IMR-90 (cell line): Measurements from ENCODE around the gene TACC3. TPM values are rescaled to one million over a fixed set of nuclear protein-coding genes. Genes with fewer than 3 reads are reported as not detected.
A peak's percentile ranks its signal among the peaks of the same experiment; 100 is the strongest.

ENCODE experiments used
- ATAC-seq: fragments of 200-7000 bp; cut with Tn5 transposase; 2 replicates; pipeline ENCODE4 v1.9.1; 2020; ENCODE audit warnings: low read depth, mild to moderate bottlenecking, moderate library complexity
- BruUV-seq: library from RNA; stranded (reverse); fragments of 400-500 nt; replicated peaks from 2 replicates; lab custom pipeline; 2021; lab: Mats Ljungman, UMichigan
- CTCF ChIA-PET: fragments of 300-600 bp; formaldehyde crosslinking; extraction: SDS; loops from one replicate; lab custom pipeline; 2021; ENCODE audit warnings: antibody characterized with exemption; lab: Yijun Ruan, JAX
- POLR2A ChIA-PET: fragments of 300-600 bp; sonication (Branson Sonifier 250); formaldehyde crosslinking; loops from one replicate; lab custom pipeline; 2022; ENCODE audit warnings: antibody characterized with exemption; ENCODE audit not compliant: unreplicated experiment; lab: Charles Lee
- DNase-seq: peaks from one replicate; pipeline ENCODE4 v3.0.0; 2013
- H2AFZ ChIP-seq: replicated peaks from 2 replicates; pipeline ENCODE3; 2013; ENCODE audit warnings: low read length, mild to moderate bottlenecking; ENCODE audit not compliant: poor library complexity
- H2AK5ac ChIP-seq: 2 replicates; pipeline ENCODE4 v1.6.1; 2013; ENCODE audit warnings: low read depth, low read length, inconsistent platforms
- H2AK9ac ChIP-seq: replicated peaks from 2 replicates; pipeline ENCODE3; 2013; ENCODE audit warnings: mild to moderate bottlenecking, low read depth, low read length, moderate library complexity; ENCODE audit not compliant: poor library complexity
- H2BK120ac ChIP-seq: 2 replicates; pipeline ENCODE4 v1.6.1; 2013; ENCODE audit warnings: low read depth, low read length, inconsistent platforms
- H2BK15ac ChIP-seq: 3 replicates; pipeline ENCODE4 v1.6.1; 2013; ENCODE audit warnings: low read depth, low read length, inconsistent platforms
- H2BK20ac ChIP-seq: 2 replicates; pipeline ENCODE4 v1.6.1; 2013; ENCODE audit warnings: low read depth, mild to moderate bottlenecking, inconsistent platforms, low read length, moderate library complexity
- H2BK5ac ChIP-seq: 2 replicates; pipeline ENCODE4 v1.6.1; 2013; ENCODE audit warnings: mild to moderate bottlenecking, low read depth, low read length, inconsistent platforms; ENCODE audit not compliant: poor library complexity, severe bottlenecking
- H3K14ac ChIP-seq: replicated peaks from 2 replicates; pipeline ENCODE4 v1.6.1; 2013; ENCODE audit warnings: low read depth, low read length, inconsistent platforms
- H3K18ac ChIP-seq: 2 replicates; pipeline ENCODE4 v1.6.1; 2013; ENCODE audit warnings: low read depth, low read length, control low read depth
- H3K23ac ChIP-seq: 2 replicates; pipeline ENCODE4 v1.6.1; 2013; ENCODE audit warnings: low read depth, low read length, inconsistent platforms
- H3K27ac ChIP-seq: 2 replicates; pipeline ENCODE4 v1.5.1; 2013; ENCODE audit warnings: mild to moderate bottlenecking, control low read depth, low read length; ENCODE audit not compliant: insufficient read depth
- H3K27me3 ChIP-seq: 2 replicates; pipeline ENCODE4 v1.6.1; 2013; ENCODE audit warnings: low read length; ENCODE audit not compliant: control insufficient read depth, insufficient read depth
- H3K36me3 ChIP-seq: 2 replicates; pipeline ENCODE4 v1.6.1; 2013; ENCODE audit warnings: low read length, mixed read lengths; ENCODE audit not compliant: control insufficient read depth, insufficient read depth
- H3K4ac ChIP-seq: 2 replicates; pipeline ENCODE4 v1.6.1; 2013; ENCODE audit warnings: low read depth, low read length, inconsistent platforms
- H3K4me1 ChIP-seq: 2 replicates; pipeline ENCODE4 v1.6.1; 2013; ENCODE audit warnings: low read length, mixed read lengths; ENCODE audit not compliant: control insufficient read depth, insufficient read depth
- H3K4me2 ChIP-seq: 2 replicates; pipeline ENCODE4 v1.6.1; 2013; ENCODE audit warnings: low read depth, mild to moderate bottlenecking, control low read depth, low read length, moderate library complexity
- H3K4me3 ChIP-seq: 2 replicates; pipeline ENCODE4 v1.5.1; 2013; ENCODE audit warnings: low read depth, mild to moderate bottlenecking, control low read depth, low read length, moderate library complexity; ENCODE audit not compliant: insufficient read depth
- H3K56ac ChIP-seq: 2 replicates; pipeline ENCODE4 v1.6.1; 2013; ENCODE audit warnings: low read length, inconsistent platforms; ENCODE audit not compliant: insufficient read depth; ENCODE audit errors: extremely low read depth
- H3K79me1 ChIP-seq, 2 experiments: 2 replicates each; pipeline ENCODE4 v1.6.1; 2013; ENCODE audit warnings: low read length in 2 of 2, inconsistent platforms in 1 of 2, low read depth in 1 of 2
- H3K9ac ChIP-seq: 2 replicates; pipeline ENCODE4 v1.6.1; 2013; ENCODE audit warnings: low read depth, low read length, control low read depth
- H3K9me1 ChIP-seq: 2 replicates; pipeline ENCODE4 v1.6.1; 2013; ENCODE audit warnings: low read length, inconsistent platforms; ENCODE audit not compliant: insufficient read depth
- H3K9me3 ChIP-seq: 2 replicates; pipeline ENCODE4 v1.6.1; 2013; ENCODE audit warnings: low read length; ENCODE audit not compliant: control insufficient read depth, insufficient read depth
- H4K20me1 ChIP-seq: 2 replicates; pipeline ENCODE4 v1.6.1; 2013; ENCODE audit warnings: low read length, inconsistent platforms; ENCODE audit not compliant: insufficient read depth
- H4K5ac ChIP-seq: 2 replicates; pipeline ENCODE4 v1.6.1; 2013; ENCODE audit warnings: mild to moderate bottlenecking, low read depth, low read length, control low read depth
- H4K8ac ChIP-seq, 2 experiments: 2 replicates each; pipeline ENCODE4 v1.6.1; 2013; ENCODE audit warnings: low read depth in 2 of 2, low read length in 2 of 2, control low read depth in 1 of 2, inconsistent platforms in 1 of 2
- H4K91ac ChIP-seq: 2 replicates; pipeline ENCODE4 v1.6.1; 2013; ENCODE audit warnings: low read depth, low read length, inconsistent platforms; ENCODE audit not compliant: insufficient read depth
- CEBPB ChIP-seq: IDR thresholded peaks from 2 replicates; pipeline ENCODE4 v1.6.1; 2012; ENCODE audit warnings: low read depth, low read length, improper control_type of control experiment
- FOS ChIP-seq: fragments of 150-350 bp; IDR thresholded peaks from 2 replicates; pipeline ENCODE4 v1.6.1; 2016; ENCODE audit warnings: low read depth, low read length
- MAFK ChIP-seq: IDR thresholded peaks from 2 replicates; pipeline ENCODE4 v1.6.1; 2012; ENCODE audit warnings: low read depth, low read length, improper control_type of control experiment
- MXI1 ChIP-seq: IDR thresholded peaks from 2 replicates; pipeline ENCODE4 v1.6.1; 2012; ENCODE audit warnings: low read depth, mild to moderate bottlenecking, low read length, moderate library complexity, borderline replicate concordance
- NFE2L2 ChIP-seq: fragments of 150-350 bp; IDR thresholded peaks from 2 replicates; pipeline ENCODE4 v1.6.1; 2016; ENCODE audit warnings: low read depth, mild to moderate bottlenecking, low read length
- RFX5 ChIP-seq: IDR thresholded peaks from 2 replicates; pipeline ENCODE4 v1.8.0; 2012; ENCODE audit warnings: low read depth, mild to moderate bottlenecking, low read length, moderate library complexity
- SMC3 ChIP-seq: fragments of 150-350 bp; IDR thresholded peaks from 2 replicates; pipeline ENCODE4 v1.6.1; 2016; ENCODE audit warnings: low read depth, mild to moderate bottlenecking, antibody characterized with exemption, low read length, moderate library complexity
- WGBS, 2 experiments: methylation state at CpG; one replicate each; pipeline versions ENCODE4 v1.1.5 to v1.1.7; 2013; ENCODE audit warnings: missing lambda C conversion rate in 2 of 2; ENCODE audit not compliant: insufficient read length in 1 of 2; ENCODE audit errors: extremely low coverage in 2 of 2; 5-methylcytosine and 5-hydroxymethylcytosine counted together
- dilution Hi-C: fragments of 300-500 bp; cut with HindIII; formaldehyde crosslinking; loops from one replicate; pipeline ENCODE4 v1.14.3; 2018; ENCODE audit warnings: low sequenced_read_pairs; ENCODE audit not compliant: unreplicated experiment
- in situ Hi-C: fragments of 300-500 bp; cut with MboI; formaldehyde crosslinking; loops from 3 replicates; pipeline ENCODE4 v1.14.3; 2019; ENCODE audit warnings: low sequenced_read_pairs, inconsistent platforms, mixed read lengths
- intact Hi-C: fragments of 100-400 bp; cut with micrococcal nuclease; formaldehyde crosslinking; loops from 2 replicates; pipeline ENCODE4 v1.10.0; 2022
- polyA plus RNA-seq, 3 experiments: library from polyadenylated mRNA; depleted of rRNA; stranded (reverse); fragments of >200 nt; gene quantifications; 2 replicates each; pipeline ENCODE4 v1.2.3, GENCODE V29; 2012; ENCODE audit warnings: low replicate concordance in 1 of 3
- total RNA-seq: library from RNA; depleted of rRNA; stranded (reverse); fragments of >200 nt; gene quantifications from 2 replicates; pipeline ENCODE4 v1.2.3, GENCODE V29; 2012
- TF ChIP-seq, protein P1 (sequence below): fragments of 150-350 bp; IDR thresholded peaks from 2 replicates; pipeline ENCODE4 v1.6.1; 2017; ENCODE audit warnings: mild to moderate bottlenecking, antibody characterized with exemption, low read length, low read depth

The TACC3 gene
- total and polyA plus RNA-seq, 2 of the 4 experiments (the other 2 are of a cell fraction): 15.1 to 49.7 TPM

DNA sequence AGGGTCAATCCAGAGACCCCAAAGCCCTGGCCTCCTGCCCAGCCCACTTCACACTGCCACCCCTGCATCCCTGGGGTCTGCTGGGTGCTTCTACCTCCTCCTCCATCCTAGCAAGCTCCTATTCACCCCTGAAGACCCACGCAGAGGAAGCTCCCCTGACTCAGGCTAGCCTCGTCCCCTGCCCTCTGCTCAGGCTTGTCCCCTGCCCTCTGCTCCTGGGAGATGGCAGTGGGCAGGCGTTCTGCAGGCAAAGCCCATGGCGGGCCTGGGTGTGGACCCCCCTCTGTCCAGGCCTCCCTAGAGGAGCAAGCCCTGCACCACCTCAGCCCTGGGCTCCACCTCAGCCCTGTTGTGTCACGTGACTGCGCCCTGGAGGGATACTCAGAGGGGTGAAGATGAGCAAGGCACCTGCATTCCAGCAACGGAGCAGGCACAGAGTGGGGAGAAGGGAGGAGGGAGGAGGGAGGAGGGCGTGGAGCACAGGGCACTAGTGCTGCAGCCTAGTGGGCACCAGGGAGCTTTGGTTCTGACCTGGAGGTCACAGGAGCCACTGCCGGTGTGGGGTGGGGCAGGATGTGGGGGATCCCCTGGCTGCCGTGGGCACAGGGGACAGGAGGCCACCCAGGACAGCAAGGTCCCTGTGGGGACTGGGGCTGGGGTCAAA lies 44.2 kb downstream of the TACC3 start:
- H3K9ac ChIP-seq: no peak overlapping the region
- peaks cover 4% of the 10 kb centered on the region; the same call in 1 of the 2 replicates for H3K4me1 ChIP-seq
- no peak overlapping the region for H2BK20ac ChIP-seq
- H3K14ac ChIP-seq: no peak overlapping the region
- BruUV-seq: no TSS peak
- no peak overlapping the region for H3K27ac ChIP-seq
- 100% methylated on average over 1 of the region's 10 CpGs; no CpG with 5 or more reads in 1 of the 2 experiments for WGBS, 2 experiments
- no peak overlapping the region for H3K23ac ChIP-seq
- no peak overlapping the region for H3K56ac ChIP-seq
- POLR2A ChIA-PET: no interaction called here
- no peak for DNase-seq
- H4K8ac ChIP-seq: no peak overlapping the region
- no peaks in the 10 kb centered on the region; the same call in 1 of the 2 replicates for H3K27me3 ChIP-seq
- CTCF ChIA-PET: no interaction called here
- no peaks in the 10 kb centered on the region for H3K9me3 ChIP-seq
- in situ Hi-C loops (no loop called here), dilution Hi-C loops (no loop called here), intact Hi-C loops (no loop called here)
- H2AK9ac ChIP-seq: peak overlapping the region; percentile 42
- no peaks in the 10 kb centered on the region for H3K79me1 ChIP-seq
- TF ChIP-seq RFX5 (no peak), MXI1 (no peak), CEBPB (no peak), NFE2L2 (no peak), FOS (no peak), MAFK (no peak), SMC3 (no peak)
- TF ChIP-seq, protein P1, sequence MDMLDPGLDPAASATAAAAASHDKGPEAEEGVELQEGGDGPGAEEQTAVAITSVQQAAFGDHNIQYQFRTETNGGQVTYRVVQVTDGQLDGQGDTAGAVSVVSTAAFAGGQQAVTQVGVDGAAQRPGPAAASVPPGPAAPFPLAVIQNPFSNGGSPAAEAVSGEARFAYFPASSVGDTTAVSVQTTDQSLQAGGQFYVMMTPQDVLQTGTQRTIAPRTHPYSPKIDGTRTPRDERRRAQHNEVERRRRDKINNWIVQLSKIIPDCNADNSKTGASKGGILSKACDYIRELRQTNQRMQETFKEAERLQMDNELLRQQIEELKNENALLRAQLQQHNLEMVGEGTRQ: no peak
- H3K4me2 ChIP-seq: no peak overlapping the region
- no peaks in the 10 kb centered on the region for H3K9me1 ChIP-seq
- H3K36me3 ChIP-seq: no peaks in the 10 kb centered on the region
- ATAC-seq: no peak
- no peak overlapping the region for H2AFZ ChIP-seq
- no peak overlapping the region for H2BK5ac ChIP-seq
- no peaks in the 10 kb centered on the region; the same call in 1 of the 2 replicates for H4K20me1 ChIP-seq
- no peak overlapping the region for H4K5ac ChIP-seq
- no peak overlapping the region for H2BK120ac ChIP-seq
- H4K91ac ChIP-seq: no peak overlapping the region
- no peak overlapping the region for H3K18ac ChIP-seq
- H3K4me3 ChIP-seq: no peak overlapping the region
- no peak overlapping the region for H2AK5ac ChIP-seq
- H3K4ac ChIP-seq: no peak overlapping the region
- H2BK15ac ChIP-seq: no peak overlapping the region
